ELR (cell line): ENCODE measurements around the gene DHX30.
"Not testable (repeated sequence)": the region's sequence is repeated elsewhere in the genome, so short reads cannot be mapped to it uniquely, and the experiment has no call there.

Source experiments
- DNase-seq: peaks from one replicate; pipeline ENCODE4 v3.0.0-alpha.2; 2015; ENCODE audit warnings: low read depth

Gene DHX30

DNA sequence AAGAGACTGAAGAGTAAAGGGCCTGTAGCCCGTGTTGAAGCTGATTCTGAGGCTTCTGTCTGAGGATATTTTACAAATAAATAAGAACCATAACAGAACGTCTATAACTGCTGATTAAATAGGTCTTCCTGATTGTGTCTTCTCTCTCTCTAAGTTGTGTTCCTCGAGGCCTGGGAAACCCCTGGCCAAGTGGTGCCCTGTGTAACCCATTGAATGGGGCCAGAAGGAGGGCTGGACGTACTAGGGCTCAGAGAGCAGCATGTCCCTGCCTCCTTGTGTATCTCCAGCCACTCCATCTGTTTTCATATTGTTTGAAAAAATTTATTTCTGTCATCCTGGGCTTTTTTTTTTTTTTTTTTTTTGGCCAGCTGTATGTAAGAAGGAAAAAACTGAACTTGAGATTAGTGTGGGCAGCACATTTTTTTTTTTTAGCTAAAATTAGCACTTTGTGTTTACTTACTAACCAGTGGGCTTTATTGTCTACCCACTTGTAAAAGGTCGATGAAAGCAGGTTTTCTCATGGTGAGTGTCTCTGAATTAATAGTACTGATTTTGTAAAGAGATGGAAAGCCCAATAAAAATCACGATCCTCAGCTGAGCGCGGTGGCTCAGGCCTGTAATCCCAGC, 10.7 kb downstream of the DHX30 start:
- DNase-seq = no peak

DNA sequence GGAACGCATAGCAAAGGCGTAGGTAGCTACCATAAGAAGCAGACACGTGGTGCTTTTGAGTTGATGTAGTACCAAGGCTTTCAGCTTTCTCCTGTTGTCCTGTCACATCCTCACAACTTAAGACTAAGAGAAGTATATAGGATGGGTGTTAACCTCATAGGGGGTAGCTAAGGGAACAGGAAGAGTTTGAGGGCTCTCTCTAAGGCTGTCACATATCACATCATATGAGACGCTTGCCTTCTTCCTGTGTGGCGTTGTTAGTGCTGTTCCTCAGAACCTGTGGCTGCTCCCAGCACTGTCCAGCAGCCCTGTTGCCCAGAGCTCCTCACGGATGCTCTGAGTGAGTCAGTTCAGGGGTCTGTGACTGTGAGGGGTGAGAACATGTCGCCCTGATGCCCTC, 14.7 kb downstream of the DHX30 start:
- no peak for DNase-seq

DNA sequence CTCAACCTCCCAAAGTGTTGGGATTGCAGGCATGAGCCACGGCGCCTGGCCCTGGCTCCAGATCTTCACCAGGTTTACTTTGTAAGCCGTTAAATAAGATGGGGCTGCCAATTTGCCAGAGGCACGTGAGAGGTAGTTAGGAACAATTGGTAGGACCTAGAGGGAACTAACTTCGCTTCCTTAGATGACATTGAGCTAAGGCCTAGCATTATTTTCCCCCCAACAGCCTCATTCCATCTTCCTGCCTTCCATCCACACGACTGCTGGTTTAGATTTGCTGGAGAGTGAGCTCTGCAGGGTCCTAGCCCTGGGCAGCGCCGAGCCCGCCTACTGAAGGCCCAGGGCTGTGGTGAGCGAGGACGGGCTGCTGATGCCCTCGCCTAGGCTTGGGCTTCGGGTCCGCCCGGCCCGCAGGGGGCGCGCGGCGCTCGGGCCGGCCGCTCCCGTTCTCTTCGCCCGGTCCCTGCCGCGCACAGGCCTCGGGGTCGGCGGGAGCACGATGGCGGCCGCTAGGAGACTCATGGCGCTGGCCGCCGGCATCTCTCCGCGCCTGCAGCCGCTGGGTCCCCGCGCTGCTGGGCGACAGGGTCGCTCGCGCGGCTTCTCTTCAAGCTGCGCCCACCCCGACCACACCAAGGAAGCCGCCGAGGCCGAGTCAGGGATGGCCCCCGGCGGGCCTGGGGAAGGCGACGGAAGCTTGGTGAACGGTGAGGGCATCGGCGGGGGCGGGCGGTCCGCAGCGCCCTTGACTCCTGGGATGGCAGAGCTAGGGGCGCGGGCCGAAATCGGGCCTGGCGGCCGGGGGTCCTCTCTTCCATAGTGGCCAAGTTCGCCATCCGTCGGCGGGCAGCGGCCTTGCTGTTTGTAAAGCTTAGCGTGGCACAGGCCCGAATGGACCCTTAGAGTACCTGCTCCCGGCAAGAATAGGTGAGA, 21.9 kb downstream of the DHX30 start:
- DNase-seq = peak; percentile 85

DNA sequence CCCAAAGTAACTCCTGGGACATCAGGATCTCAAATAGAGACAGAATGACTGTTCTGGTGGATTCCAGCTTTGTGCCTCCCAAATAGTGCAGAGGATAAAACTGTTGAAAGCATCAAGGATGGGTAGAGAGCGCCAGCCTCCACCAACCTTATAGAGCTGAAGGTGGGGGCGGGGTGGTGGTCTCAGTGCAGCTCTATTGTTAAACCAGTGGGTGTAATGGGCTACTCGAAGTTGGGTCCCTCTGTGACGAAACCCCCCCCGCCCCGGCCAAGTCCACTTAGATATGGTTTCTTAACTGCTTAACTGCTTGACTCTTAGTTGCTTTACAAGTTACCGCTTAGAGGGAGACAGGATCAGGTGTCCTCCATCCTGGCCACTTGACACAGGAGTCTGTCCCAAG, 22.7 kb downstream of the DHX30 start:
- DNase-seq = no peak

DNA sequence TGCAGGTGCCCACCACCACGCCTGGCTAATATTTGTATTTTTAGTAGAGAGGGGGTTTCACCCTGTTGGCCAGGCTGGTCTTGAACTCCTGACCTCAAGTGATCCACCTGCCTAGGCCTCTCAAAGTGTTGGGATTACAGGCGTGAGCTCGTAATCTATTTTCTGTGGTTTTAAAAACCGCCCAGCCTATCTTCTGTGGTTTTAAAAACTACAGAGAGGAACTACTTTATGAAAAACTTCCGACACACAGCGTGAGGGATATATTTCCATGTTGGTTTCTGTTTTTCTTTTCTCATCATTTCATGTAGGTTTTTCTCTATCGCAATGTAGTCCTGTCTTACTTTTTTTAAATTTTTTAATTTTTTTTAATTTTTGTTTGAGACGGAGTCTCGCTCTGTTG, 26.5 kb downstream of the DHX30 start:
- not testable (repeated sequence) for DNase-seq

- DNase-seq = no peak
These were observed 34.0 kb downstream of the DHX30 start for GRCh38 chr3:47836986-47837385.

GRCh38 chr3:47838503-47838902, 35.6 kb downstream of the DHX30 start:
- DNase-seq = no peak

DNA sequence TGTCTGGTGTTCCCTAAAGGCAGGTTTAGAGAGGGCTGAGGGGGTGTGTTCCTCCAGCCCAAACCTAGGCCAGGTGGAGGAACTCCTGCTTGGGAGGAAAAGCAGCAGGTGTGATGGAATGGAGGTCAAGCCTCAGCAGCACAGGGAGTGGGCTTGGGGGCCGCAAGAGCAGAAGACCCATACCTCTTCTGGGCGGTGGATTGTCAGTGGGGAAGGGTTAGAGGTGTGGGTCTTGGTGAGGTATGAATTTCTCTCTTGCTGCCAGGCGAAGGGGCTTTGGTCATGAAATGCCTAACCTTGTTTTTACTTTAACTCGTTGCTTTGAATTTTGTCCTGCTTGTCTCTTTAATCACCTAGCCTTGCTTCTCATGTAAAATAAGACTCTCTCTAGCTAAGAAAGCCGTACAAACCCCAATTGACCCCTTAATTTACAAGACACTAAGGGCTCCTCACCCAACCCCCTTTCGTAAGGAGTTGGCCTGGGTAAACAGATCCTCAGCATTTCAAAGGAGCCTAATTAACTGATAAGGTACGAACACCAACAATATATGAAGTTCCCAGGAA, 38.9 kb downstream of the DHX30 start:
- no peak for DNase-seq

DNA sequence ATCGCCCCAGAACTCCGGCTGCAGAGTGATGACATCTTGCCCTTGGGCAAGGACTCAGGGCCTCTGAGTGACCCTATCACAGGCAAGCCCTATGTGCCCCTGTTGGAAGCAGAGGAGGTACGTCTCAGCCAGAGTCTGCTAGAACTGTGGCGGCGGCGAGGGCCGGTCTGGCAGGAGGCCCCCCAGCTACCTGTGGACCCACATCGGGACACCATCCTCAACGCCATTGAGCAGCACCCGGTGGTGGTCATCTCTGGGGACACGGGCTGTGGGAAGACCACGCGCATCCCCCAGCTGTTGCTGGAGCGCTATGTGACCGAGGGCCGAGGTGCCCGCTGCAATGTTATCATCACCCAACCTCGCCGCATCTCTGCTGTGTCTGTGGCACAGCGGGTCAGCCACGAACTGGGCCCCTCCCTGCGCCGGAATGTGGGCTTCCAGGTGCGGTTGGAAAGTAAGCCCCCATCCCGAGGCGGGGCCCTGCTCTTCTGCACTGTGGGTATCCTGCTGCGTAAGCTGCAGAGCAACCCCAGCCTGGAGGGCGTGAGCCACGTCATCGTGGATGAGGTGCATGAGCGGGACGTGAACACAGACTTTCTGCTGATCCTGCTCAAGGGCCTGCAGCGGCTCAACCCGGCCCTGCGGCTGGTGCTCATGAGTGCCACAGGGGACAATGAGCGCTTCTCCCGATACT, 43.4 kb downstream of the DHX30 start:
- no peak for DNase-seq

DNA sequence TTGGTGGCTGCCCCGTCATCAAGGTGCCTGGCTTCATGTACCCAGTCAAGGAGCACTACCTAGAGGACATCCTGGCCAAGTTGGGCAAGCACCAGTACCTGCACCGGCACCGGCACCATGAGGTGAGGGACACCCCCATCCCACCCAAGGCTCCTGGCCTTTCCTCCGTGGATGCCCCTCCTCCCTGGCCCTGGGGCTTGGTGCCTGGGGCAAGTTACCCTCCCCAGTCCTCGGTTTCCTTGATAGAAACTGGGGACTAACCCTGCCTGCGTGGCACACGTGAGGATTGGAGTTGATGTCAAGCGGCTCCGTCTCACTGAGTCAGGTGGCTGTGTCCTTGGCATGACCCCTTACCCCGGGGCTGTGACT, 43.9 kb downstream of the DHX30 start:
- no peak for DNase-seq

GRCh38 chr3:47847260-47847659, 44.3 kb downstream of the DHX30 start:
- no peak for DNase-seq

DNA sequence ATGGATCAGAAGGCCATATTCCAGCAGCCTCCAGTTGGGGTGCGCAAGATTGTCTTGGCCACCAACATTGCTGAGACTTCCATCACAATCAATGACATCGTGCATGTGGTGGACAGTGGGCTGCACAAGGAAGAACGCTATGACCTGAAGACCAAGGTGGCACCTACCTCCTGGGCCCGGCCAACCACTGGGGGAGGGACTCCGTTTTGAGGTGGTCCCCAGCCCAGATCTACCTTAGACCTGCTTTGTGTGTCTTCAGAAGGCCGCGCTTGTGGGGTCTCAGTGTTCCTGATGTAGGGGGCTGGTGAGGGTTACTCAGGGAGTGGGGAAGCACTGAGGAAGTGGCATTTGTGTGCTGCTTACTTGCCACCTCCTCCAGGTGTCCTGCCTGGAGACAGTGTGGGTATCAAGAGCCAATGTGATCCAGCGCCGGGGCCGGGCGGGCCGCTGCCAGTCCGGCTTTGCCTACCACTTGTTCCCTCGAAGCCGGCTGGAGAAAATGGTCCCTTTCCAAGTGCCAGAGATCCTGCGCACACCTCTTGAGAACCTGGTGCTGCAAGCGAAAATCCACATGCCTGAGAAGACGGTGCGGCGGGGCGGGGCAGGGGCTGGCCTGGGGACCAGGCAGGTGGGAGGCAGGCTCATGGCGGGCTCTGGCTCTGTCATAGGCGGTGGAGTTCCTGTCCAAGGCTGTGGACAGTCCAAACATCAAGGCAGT, 45.0 kb downstream of the DHX30 start:
- no peak for DNase-seq

GRCh38 chr3:47848599-47849117, 45.7 kb downstream of the DHX30 start:
- DNase-seq = no peak

GRCh38 chr3:47849186-47849698, 46.3 kb downstream of the DHX30 start:
- no peak for DNase-seq

DNA sequence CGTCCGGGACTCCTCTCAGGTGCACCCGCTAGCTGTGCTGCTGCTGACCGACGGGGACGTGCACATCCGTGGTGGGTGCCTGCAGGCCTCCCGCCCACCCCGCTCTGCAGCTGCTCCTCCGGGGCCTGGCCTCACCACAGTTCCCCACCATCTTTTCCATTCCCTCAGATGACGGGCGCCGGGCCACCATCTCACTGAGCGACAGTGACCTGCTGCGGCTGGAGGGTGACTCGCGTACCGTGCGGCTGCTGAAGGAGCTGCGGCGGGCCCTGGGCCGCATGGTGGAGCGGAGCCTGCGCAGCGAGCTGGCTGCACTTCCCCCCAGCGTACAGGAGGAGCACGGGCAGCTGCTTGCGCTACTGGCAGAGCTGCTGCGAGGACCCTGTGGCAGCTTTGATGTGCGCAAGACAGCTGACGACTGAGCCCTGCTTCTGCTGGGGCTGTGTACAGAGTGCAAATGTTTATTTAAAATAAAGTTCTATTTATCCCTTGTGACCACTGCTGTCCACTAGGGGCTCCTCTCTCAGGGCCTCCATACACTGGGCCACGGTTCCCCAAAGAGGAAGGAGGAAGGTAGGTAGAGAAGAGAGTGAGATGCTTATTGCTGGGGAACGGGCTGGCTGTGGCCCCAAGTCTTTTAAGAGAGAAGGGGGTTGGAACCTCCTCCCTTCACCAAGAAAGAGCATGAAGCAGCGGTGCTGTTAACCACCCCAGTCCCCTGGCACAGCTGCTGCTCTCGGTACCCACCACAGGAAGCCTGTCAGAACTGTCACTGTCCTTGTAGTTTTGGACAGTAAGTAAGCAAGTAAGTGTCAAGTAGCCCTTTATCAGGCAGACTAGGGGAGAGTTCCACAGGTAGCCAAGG, 47.0 kb downstream of the DHX30 start:
- peak; percentile 65 for DNase-seq

- no peak for DNase-seq
These were observed 47.8 kb downstream of the DHX30 start for GRCh38 chr3:47850564-47851410.

DNA sequence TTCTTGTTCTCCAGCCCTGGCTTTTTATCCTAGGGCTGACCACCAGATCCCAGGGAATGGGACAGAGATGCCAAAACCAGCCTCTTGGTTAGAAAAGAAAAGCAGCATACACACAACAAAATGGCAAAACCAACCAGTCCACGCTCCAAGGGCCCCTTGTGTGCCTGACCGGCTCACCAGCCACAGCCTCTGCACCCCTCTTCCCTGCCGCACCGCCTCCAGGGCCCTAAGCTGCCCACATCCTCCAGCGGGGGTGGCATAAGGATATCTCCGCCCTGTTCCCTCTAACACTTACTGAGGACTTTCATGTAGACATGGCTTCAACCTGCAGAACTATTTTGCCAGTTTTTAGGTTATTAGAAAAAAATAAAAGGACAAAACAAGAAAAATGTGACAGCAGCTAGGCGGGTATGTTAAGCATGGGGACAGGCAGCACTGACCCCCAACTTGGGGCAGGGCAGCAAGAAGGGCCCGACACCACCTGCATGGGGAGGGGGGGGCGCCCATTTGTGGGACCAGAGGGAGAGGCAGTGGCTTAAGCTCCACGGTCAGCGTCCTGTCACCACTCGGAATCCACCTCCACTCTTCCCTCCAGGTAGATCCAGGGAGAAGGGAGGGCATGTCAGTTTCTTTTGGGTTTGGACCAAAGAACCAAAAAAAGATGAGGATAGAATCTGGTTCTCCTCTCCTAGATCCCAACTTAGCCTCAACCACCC, 49.1 kb downstream of the DHX30 start:
- DNase-seq = no peak

DNA sequence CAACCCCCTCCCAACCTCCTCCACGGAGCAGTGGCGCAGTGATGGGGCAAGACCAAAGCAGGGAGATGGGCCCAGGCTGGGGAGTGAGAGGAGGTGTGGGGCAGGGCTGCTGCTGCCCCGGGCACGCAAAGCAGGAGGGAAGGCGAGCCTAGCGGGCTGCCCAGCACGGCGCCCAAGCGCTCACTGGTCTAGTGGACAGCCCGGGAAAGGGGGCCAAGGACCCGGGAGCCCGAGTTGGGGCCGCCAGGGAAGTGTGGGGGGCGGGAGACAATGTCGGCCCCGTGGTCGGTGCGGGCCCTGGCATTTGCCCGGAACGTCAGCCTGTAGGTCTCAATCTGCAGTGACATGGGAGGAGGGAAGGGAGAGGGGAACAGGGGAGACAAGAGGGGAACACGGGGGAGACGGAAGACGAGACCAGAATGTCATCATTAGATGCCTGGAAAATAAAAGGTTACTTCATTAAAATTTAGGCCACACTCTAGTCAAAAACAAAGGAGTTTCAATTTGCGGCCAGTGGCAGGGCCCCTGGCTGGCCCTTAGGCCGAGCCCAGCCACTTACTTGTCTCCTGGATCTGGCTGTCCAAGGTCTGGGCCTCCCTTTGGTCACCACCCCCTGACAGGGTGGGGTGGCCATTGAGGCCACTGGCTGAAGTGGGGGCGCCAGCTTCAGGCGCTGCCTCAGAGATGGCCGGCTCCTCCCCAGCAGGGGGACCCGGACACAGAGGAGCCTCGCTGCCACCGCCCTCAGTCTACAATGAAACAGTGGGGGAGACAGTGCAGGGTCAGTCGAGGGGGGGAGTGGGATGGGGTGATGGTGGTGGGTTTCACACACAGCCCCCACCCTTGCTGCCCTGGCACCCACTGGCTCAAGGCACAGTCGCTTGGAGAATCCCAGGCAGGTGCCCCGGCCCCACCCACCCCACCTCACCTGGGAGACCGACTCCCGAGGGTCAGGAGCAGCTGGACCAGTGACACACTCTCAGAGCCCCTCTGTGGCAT, 50.0 kb downstream of the DHX30 start:
- no peak for DNase-seq
